Stomach (tissue), 9 donors: ENCODE results near the gene KIAA0232. TPM values are rescaled to one million over a fixed set of nuclear protein-coding genes. Genes with fewer than 3 reads are reported as not detected.

Experiments
- DNase-seq, 2 donors: peaks; one replicate each; pipeline versions ENCODE4 v3.0.0 to v3.0.0-alpha.2; 2013 to 2019
- H3K27ac ChIP-seq, 5 donors: fragments of 200-600 bp in 4 of 5; sonication (generic) in 4 of 5; one replicate each; pipeline ENCODE4 v1.5.1; 2013 to 2019; ENCODE audit warnings: mild to moderate bottlenecking in 1 of 5, moderate library complexity in 1 of 5
- H3K27me3 ChIP-seq, 3 donors: fragments of 200-600 bp; sonication (generic); one replicate each; pipeline ENCODE4 v1.5.1; 2017 to 2019; ENCODE audit warnings: mixed run types in 1 of 3
- H3K36me3 ChIP-seq, 4 donors: fragments of 200-600 bp; sonication (generic); 1 replicate in 3 of 4; 2 replicates in 1 of 4; pipeline ENCODE4 v1.5.1; 2016 to 2019
- H3K4me1 ChIP-seq, 4 donors: fragments of 200-600 bp; sonication (generic); one replicate each; pipeline ENCODE4 v1.5.1; 2016 to 2019
- H3K4me3 ChIP-seq, 4 donors: fragments of 200-600 bp; sonication (generic) in 3 of 4; one replicate each; pipeline ENCODE4 v1.5.1; 2016 to 2019; ENCODE audit warnings: mild to moderate bottlenecking in 1 of 4
- H3K9me3 ChIP-seq, 4 donors: fragments of 200-600 bp; sonication (generic); one replicate each; pipeline ENCODE4 v1.5.1; 2016 to 2019
- CTCF ChIP-seq, 7 experiments: fragments of 450-650 bp in 4 of 7; fragments of 200-600 bp in 3 of 7; sonication (generic) in 3 of 7; IDR thresholded peaks; one replicate each; pipeline ENCODE4 v1.5.1; 2016 to 2019; ENCODE audit warnings: antibody characterized with exemption in 7 of 7, control low read depth in 2 of 7, mild to moderate bottlenecking in 1 of 7
- EP300 ChIP-seq: sonication (generic); formaldehyde crosslinking; IDR thresholded peaks from one replicate; pipeline ENCODE4 v1.6.1; 2017; ENCODE audit warnings: antibody characterized with exemption
- POLR2A ChIP-seq, 4 donors: fragments of 450-650 bp; IDR thresholded peaks; one replicate each; pipeline ENCODE4 v1.6.1; 2016; ENCODE audit warnings: antibody characterized with exemption in 4 of 4, control low read depth in 2 of 4, mild to moderate bottlenecking in 1 of 4, moderate library complexity in 1 of 4
- POLR2AphosphoS5 ChIP-seq, 3 donors: sonication (generic); formaldehyde crosslinking; IDR thresholded peaks; one replicate each; pipeline ENCODE4 v1.6.1; 2016; ENCODE audit warnings: antibody characterized with exemption in 3 of 3
- WGBS, 5 donors: extraction: QIAGEN DNeasy Blood & Tissue Kit in 3 of 5; methylation state at CpG; one replicate each; pipeline versions ENCODE4 v1.1.5 to v1.1.7; 2013 to 2018; 5-methylcytosine and 5-hydroxymethylcytosine counted together
- intact Hi-C: fragments of 100-400 bp; cut with DNase I; formaldehyde crosslinking; loops from one replicate; pipeline ENCODE4 v1.15.1; 2023; ENCODE audit warnings: low total_unique reads
- polyA plus RNA-seq, 3 donors: library from polyadenylated mRNA; stranded (reverse); fragments of 200-250 nt; gene quantifications; one replicate each; pipeline ENCODE4 v1.2.3, GENCODE V29; 2013
- total RNA-seq, 5 donors: library from RNA; depleted of rRNA; stranded (reverse); fragments of >200 nt; gene quantifications; one replicate each; pipeline versions ENCODE4 v1.1.0 to v1.2.3, GENCODE V29; 2014 to 2016
- donor health status: healthy with polysubstance abuse.
- donor health status: Bipolar disorder and iron deficiency.
- donor health status: healthy.

Gene KIAA0232
- total and polyA plus RNA-seq, 8 donors, result 5.1 to 48.1 (median 9.9) TPM

- no peaks in the 10 kb centered on the region for H3K27me3 ChIP-seq
- H3K9me3 ChIP-seq, result no peaks in the 10 kb centered on the region
- peaks cover 15 to 42% (median 25%) of the 10 kb centered on the region in 4 donors for H3K4me1 ChIP-seq
- TF ChIP-seq POLR2A (IDR thresholded peaks at IDR 0.05) (no peak), EP300 (no peak), POLR2AphosphoS5 (IDR thresholded peaks at IDR 0.05) (no peak), CTCF (IDR thresholded peaks at IDR 0.05) (no peak)
- no peak overlapping the region for H3K4me3 ChIP-seq
- DNase-seq, result peak in 1 of 2 donors; percentile 32
- H3K36me3 ChIP-seq, result peaks cover 0 to 43% (median 37%) of the 10 kb centered on the region in 4 donors
- no peak overlapping the region for H3K27ac ChIP-seq
- 19 to 34% (median 26%) methylated on average over 8 of the region's 8 CpGs for WGBS, 5 donors
- intact Hi-C loops, result no loop called here
Measured at GRCh38 chr4:6840062-6840976, 57.8 kb downstream of the KIAA0232 start.

- Histone ChIP-seq H3K27ac (no peak overlapping the region), H3K9me3 (no peaks in the 10 kb centered on the region), H3K4me3 (no peak overlapping the region), H3K36me3 (peaks cover 0 to 66% (median 53%) of the 10 kb centered on the region in 4 donors), H3K4me1 (peaks cover 7 to 44% (median 12%) of the 10 kb centered on the region in 4 donors), H3K27me3 (no peaks in the 10 kb centered on the region)
- intact Hi-C loops, result no loop called here
- DNase-seq, result no peak
- 70 to 96% (median 92%) methylated on average over 1 of the region's 1 CpG for WGBS, 5 donors
- TF ChIP-seq EP300 (no peak), POLR2A (IDR thresholded peaks at IDR 0.05) (no peak), POLR2AphosphoS5 (IDR thresholded peaks at IDR 0.05) (no peak)
Measured at GRCh38 chr4:6845027-6845426, 62.5 kb downstream of the KIAA0232 start.

DNA sequence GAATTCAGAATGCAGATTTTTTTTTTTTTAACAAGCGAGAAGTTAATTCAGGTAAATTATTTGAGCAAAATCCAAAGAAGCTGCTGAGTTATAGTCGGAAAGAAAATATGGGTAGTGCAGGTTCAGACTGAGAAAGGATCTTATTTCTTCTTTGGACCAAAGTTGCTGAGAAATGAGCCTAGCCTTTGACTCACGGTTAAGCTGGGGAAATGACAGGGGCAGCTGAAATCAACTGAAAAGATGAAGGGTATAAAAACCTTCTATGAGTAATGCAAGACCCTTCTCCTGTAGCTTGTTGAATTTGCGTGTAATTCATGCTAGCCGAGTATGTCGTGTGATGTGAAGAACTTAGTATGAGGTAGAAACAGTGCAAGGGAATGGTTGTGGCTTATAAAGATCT lies 63.0 kb downstream of the KIAA0232 start:
- H3K4me3 ChIP-seq, result no peak overlapping the region
- H3K9me3 ChIP-seq, result no peaks in the 10 kb centered on the region
- intact Hi-C loops, result no loop called here
- TF ChIP-seq EP300, result no peak
- no peak for TF ChIP-seq POLR2AphosphoS5 (IDR thresholded peaks at IDR 0.05)
- no peak for TF ChIP-seq POLR2A (IDR thresholded peaks at IDR 0.05)
- TF ChIP-seq CTCF (IDR thresholded peaks at IDR 0.05), result no peak
- WGBS, 5 donors, result 97 to 99% (median 98%) methylated on average over 6 of the region's 6 CpGs
- no peaks in the 10 kb centered on the region for H3K27me3 ChIP-seq
- H3K27ac ChIP-seq, result no peak overlapping the region
- H3K36me3 ChIP-seq, result peaks cover 0 to 67% (median 53%) of the 10 kb centered on the region in 4 donors
- peaks cover 2 to 38% (median 7%) of the 10 kb centered on the region in 4 donors for H3K4me1 ChIP-seq
- DNase-seq, result no peak

GRCh38 chr4:6847178-6847577 lies 64.7 kb downstream of the KIAA0232 start:
- peaks cover 0 to 22% (median 0%) of the 10 kb centered on the region in 4 donors for H3K4me1 ChIP-seq
- intact Hi-C loops, result no loop called here
- H3K36me3 ChIP-seq, result peaks cover 0 to 72% (median 58%) of the 10 kb centered on the region in 4 donors
- H3K27ac ChIP-seq, result no peak overlapping the region
- no peaks in the 10 kb centered on the region for H3K27me3 ChIP-seq
- DNase-seq, result no peak
- H3K4me3 ChIP-seq, result no peak overlapping the region
- TF ChIP-seq POLR2AphosphoS5 (IDR thresholded peaks at IDR 0.05) (no peak), POLR2A (IDR thresholded peaks at IDR 0.05) (no peak), CTCF (IDR thresholded peaks at IDR 0.05) (no peak), EP300 (no peak)
- peaks cover 0 to 2% (median under 1%) of the 10 kb centered on the region in 4 donors for H3K9me3 ChIP-seq
- 46 to 49% (median 47%) methylated on average over 2 of the region's 2 CpGs for WGBS, 5 donors
